HG02852 (cell line): ENCODE measurements around the gene MSH2.
A peak's percentile ranks its signal among the peaks of the same experiment; 100 is the strongest.

ENCODE experiments used
- ATAC-seq: cut with Tn5 transposase; IDR thresholded peaks from one replicate; pipeline ENCODE4 v1.9.1; 2021; ENCODE audit warnings: mild to moderate bottlenecking, moderate library complexity; ENCODE audit not compliant: unreplicated experiment

MSH2 gene

DNA sequence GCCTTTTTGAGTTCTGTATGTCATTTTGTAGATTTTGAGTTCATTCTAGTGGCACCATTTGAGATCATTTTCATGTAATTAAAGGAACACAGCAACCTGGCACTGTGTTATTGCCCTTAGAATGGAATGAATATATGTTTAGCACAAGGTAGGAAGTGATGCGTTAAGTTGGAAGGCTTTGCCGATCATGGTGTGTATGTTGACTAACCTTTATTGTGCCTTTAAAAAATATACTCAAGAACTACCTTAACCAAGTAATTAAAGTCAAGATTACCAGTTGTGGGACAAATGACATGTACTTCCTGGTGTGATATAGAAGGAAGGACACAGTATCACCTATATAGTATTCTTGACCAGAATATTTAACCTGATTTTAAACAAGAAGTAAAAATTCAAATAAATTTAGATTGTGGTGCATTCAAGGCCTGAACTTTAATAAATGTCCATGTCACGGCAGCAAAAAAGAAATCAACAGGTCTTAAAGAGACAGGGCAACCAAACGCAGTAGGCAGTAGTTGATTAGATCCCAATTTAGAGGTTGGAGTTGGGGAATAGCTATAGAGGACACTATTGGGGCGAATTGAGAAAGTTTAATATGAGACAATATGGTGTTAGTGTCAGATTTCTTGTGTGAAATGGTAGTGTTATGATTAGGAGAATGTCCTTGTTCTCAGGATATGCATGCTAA, 68.6 kb downstream of the MSH2 start:
- ATAC-seq = no peak

DNA sequence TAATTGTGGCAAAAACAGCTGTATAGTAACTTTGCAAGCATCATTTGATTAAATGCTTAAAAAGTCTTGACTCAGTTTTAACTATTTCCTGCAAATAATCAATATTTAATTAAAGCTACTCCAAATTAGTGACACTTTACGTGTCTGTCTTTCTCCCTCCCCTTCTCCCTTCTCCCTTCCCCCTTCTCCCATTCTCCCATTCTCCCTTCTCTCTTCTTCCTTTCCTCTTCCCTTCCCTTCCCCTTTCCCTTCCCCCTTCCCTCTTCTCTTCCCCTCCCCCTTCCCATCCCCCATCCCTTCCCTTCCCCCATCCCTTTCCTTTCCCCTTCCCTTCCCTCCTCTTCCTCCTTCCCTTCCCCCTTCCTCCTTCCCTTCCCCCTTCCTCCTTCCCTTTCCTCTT, 76.9 kb downstream of the MSH2 start:
- no peak for ATAC-seq

DNA sequence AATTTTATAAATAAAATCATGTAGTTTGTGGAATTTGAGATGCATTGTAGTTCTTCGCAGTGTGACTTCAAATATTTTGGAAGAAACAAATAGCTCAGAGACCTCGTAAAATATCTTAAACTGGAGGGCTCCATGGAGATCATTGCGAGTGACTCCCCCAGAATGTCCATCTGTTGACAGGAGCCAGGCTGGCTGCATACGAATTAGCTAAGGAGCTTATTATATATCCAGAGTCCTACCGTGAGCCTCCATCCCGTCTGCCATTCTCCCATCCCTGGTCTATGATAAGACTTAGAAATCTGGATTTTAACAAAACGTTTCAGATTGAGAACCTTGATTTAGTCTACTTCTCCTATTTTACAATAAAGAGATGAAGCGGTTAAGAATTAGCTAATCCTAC, 80.2 kb downstream of the MSH2 start:
- no peak for ATAC-seq

DNA sequence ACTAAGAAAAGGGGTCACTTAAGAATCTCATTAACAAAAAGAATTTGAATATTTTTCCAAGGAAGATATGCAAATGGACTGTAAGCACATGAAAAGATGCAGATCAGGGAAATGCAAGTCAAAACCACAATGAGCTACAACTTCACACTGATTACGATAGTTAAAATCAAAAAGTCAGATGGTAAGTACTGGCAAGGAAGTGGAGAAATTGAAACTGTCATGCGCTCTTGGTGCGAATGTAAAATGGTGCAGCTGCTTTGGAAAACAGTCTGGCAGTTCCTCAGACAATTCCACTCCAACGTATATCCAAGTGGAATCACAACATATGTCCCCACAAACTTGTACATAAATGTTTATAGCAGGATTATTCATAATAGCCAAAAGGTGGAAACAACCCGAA, 81.4 kb downstream of the MSH2 start:
- ATAC-seq = no peak

DNA sequence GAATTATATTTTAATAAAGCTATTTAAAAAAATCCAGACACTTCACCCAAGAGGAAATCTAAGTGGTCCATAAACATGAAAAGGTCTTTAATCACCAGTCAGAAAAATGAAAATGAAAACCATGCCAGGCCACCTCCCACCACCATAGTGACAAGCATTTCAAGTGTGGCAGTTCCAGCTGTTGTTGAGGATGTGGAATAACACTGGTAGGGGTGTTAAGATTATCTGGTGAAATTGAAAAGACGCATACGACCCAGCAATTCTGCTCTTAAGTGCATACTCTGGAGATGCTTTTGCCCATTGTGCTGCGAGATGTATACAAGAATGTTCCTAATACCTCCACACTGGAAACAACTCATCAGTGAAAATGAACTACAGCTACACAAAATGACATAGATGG, 82.2 kb downstream of the MSH2 start:
- no peak for ATAC-seq

DNA sequence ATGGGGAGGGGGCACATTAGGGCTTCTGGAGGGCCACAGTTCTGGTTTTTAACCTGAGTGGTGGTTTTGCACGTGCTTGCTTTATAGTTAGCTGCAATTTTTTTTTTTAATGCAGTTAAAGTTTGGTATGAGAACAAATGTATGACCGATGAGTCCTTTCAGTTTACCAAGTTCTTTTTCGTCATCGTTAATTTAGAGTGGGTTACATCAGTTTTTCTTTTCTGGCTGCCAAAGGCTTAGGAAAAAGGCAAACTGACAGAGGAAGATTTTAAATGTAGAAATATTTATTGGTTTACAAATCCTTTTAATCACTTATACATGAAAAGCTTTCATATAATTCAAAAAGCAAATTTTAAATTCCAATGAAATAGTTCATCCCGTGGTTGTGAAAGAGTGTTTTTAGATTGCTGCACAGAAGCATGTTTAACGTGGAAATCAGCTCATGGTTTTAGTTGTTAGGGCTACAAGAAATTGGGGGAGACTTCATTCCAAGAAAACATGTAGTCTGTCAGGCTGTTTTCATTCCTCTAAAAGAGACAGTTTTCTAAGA, 82.9 kb downstream of the MSH2 start:
- ATAC-seq = no peak

DNA sequence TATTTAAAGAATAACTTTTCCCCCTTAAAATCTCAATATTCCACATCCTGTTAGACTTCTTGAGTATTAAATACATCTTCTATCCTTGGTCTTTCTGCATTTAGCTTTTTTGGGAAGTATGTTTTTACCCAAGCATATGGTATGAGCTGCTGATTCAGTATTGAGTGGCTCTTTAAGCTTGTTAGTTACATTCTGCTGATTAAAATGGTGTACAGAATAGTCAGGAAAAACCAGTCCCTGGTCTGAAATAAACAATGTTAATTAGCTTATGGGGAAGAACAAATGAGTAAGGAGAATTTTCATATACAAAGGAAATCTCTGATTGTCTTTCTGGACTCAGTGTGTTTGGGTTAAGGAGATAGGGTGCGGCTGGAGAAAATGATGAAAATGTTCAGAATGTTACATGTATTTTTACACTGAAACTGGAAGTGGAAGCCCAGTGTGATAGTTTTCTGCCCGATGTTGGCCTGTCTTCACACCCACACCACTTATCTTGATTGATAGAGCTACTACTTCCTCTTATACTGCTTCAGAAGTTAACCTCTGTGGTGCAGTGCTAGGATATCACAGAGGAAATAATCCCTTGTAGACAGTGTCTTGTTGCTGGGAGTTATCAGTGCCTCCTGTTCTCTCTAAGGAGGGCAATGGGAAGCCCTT, 84.0 kb downstream of the MSH2 start:
- ATAC-seq = peak; percentile 89

DNA sequence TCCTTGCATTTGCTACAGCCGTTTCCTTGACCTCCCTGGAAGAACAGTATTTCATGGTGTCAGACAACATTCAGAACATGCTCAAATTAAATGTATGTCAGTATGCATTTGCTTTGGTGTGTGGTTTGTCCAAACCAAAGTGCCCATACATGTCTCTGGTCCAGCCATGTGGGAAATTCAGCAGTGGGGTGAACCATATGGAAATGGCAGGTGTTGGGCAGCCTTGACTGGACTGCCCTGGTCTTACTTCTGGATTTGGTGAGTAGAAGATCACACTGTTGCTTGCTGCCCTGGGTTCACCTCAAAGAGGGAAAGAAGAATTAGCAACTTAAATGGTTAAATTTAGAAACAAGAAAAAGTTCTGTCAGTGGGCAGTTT, 84.5 kb downstream of the MSH2 start:
- no peak for ATAC-seq

DNA sequence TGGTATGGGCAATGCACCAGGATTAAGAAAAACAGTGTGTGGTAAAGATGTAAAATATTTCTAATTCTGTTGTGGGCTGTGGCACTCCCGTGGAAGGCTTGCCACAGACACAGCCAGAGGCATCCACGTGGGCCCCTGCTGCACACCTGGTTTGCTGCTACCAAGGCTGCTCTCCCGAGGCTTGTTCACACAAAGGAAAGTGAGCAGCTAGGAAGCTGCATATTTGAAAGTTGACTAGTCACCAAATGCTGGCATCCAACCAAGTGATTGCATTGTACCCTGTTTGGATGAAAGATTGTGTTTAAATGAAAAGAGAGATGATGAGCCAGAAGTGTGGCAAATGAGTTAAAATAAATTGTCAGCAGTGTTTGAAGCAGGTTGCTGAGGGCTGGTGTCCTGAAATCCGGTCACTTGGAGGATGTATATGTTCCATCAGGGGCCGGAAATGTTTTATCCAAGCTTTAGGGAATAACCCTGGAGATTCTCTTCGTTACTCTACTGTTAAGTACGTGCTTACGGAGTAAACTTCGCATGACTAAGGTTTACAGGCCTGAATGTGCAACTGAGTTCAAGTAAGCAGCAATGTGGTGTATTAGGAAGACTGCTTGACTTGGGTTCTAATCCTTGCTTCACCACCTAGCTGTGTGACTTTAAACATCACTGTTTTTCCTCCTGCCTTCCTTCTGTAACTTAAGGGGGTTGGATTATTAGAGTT, 86.1 kb downstream of the MSH2 start:
- no peak for ATAC-seq

DNA sequence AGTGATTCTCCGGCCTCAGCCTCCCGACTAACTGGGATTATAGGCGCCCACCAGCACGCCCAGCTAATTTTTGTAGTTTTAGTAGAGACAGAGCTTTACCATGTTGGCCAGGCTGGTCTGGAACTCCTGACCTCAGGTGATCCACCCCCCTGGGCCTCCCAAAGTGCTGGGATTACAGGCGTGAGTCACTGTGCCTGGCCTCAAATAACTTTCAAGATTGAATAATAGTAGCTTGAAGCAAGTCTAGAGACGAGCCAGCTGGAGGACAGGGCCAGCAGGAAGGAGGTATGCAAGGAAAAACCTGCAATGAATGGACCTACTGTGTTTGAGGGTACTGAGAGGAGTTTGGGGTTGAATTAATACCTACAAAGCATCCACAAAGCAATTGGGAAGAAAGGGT, 87.5 kb downstream of the MSH2 start:
- ATAC-seq = no peak

DNA sequence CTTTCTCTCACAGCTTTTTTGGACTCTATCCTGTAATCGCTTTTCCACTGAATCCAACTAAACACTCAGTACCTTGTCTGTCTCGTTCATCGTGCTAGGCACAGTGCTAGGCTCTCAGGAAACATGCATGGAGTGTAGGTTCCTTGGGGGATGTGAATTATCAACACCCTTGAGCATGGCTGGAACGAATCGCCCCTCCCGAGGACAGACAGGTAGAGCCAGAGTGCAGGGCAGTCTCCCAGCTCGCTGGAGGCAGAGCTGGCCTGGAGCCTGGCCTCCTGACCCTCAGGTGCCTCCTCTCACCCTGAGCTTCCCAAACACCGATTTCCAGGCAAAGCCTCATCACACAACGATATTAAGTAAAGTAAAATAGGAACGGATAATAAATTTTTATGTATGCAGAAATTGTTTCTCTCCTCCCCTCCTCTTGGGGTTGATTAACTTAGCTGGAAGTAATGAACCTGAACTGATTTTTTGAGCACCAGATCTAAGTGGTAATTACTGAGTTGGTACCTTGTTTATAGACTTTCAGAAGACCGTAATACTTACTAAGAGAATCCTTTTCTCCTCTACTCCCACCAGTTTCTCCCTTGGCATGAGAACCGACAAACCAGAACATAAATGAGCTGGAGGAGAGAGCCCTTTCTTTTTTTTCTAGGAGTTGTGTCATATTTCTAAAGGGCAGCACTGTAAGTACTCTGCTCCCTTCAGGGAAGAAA, 90.5 kb downstream of the MSH2 start:
- no peak for ATAC-seq

DNA sequence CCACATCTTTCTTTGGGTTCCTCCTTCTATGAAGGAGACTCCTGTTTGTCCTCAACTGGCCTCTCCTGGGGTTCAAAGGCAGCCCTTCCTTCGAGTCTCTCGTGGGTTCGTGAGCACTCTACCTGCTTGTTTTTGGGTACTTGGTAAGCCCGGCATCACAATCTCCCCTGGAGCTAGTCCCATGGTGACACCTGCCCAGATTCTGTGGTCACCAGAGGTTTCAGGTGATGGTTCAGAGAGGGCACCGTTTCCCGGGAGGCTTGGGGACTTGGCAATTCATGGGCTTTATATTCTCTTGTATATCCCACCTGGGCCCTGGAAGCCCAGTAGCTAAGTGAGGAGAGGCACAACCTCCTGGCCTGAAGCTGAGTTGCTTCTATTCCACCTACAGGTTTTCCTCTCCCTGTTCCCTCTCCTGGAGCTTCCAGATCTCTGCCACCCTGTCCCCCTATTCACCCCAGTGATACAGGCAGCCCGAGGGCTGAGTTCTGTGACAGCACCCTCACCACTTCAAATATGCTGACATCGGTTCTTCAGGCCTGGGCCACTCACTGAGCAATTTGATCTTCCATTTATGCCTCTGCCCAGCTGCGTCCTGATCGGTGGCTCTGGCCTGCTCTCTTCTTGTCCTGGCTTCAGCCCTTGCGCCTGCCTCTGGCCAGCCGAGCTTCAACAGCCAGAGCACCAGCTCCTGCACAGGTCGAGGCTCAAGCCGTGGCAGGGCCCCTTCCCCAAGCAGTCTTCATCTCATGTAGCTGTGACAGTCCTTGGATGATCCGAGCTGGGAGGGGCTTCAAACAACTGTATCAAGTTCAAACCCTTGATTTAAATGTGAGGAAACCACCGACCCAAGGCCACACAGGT, 91.5 kb downstream of the MSH2 start:
- ATAC-seq = no peak

DNA sequence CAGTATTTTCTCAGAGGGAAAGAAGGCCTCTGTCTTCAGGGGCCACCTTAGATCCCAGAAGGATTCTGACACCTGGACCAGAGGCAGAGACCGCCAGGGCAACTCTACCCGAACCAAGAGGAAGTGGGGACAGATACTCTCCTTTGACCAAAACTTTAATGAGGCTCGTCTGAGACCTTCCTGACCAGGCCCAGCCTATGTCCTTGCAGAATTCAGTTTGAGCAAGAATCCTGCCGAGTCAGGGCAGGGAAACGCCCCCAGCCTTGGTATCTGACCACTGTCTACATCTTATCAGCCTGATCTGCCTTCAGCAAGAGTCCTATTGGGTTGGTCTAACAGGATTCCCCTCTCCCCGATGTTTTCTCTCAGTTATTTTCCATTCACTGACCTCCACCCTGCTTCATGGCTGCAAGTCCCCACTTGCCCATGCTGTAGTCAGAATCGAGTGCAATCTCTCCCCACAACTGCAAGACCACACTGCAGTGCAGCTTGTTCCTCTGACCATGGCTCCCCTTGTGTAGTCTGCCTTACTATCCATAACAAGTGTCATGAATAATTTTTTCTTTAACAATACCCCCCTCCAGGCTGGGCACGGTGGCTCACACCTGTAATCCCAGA, 95.0 kb downstream of the MSH2 start:
- no peak for ATAC-seq

DNA sequence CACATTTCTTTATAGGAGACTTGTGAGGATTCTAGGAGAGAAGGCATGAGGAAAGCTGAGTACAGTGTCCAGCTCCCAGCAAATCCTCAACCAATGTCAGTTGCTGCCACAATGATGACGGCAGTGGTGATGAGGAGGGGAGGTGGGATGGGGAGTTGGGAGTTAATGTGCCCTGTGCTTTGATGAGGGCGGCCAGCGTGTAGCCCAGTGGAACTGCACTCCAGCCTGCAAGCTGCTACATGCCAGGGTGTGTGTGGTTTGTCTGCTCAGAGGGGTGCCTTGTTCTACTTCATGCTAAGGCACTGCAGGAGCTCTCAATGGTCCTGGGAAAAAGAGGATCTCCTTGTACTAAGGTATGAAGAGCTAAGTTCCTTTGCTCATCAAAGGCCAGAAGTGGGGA, 96.1 kb downstream of the MSH2 start:
- ATAC-seq = no peak

DNA sequence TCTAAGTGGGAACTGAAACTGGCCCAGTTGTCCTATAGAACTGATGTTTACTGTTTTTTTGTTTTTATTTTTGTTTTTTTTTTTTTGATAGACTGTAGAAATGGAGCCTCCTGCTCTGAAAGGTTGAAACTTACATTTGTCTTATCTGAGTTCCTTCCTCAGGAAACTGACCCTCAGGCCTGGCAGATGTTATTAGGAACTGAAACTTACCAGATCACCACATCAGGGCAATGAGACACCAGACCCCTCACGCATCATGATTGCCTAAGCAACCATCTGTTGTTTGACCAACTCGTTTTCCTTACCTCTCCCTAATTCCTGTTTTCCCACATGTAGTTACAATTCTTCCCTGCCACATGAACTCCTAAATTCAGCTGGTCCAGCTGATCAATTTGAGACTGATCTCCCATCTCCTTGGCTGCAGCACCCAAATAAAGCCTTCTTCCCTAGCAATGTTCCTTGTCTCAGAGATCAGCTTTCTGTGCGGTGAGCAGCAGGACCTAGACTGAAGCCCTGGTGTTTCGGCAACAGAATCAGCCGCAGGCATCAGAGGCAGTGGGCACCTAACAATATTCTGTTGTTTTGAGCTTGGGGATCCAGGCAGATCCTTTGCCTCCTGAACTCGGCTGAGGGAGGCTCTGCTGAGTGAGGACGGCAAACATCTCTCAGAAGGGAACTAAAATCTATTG, 96.8 kb downstream of the MSH2 start:
- no peak for ATAC-seq

DNA sequence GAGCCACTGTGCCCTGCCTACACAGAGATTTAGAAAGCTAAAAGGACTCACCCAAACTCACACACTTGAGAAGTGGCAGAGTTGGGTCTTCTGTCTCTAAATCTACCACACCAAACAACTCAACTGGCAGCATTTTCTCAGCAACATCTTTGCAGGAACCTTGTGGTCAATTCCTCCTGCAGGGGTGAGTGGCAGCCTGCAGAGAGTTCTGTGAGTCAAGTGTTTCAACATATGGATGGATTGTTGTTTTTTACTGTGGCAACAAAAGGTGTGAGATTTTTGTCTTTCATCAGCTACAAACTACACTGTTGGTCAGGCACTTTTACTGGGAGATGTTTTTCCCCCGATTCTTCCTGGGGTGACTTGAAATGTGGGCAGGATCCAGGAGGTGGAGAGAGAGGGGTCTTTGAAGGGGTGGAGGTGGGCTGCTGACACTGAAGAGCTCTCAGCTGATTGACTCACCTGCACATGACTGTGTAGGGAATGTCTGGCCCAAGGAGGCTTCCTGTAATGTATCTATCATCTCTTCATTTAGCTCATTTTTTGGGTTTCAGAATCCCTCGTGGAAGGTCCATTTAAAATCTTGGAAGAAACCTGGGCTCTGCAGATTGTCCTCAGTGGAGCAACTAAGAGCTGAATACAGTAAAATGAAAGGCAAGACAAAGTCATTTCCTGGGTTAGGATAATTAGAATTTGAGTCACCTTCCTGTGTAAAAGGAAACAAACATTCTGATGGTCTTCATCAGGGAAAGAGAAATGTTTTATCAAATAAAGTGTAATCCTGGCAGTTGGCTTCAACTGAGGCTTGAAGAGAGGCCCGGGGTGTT, 98.6 kb downstream of the MSH2 start:
- no peak for ATAC-seq

DNA sequence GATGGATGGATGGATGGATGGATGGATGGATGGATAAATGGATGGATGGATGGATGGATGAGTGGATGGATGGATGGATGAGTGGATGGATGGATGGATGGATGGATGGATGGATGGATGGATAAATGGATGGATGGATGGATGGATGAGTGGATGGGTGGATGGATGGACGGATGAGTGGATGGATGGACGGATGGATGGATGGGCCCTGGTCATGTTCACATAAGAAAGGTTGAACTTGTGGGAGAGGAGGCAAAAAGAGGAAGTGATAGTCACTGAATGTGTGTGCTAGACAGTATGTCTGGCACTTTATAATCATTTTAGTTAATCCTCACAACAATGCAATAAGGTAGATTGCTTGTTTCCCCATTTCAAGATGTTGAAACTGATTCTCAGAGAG, 99.5 kb downstream of the MSH2 start:
- peak; percentile 70 for ATAC-seq

DNA sequence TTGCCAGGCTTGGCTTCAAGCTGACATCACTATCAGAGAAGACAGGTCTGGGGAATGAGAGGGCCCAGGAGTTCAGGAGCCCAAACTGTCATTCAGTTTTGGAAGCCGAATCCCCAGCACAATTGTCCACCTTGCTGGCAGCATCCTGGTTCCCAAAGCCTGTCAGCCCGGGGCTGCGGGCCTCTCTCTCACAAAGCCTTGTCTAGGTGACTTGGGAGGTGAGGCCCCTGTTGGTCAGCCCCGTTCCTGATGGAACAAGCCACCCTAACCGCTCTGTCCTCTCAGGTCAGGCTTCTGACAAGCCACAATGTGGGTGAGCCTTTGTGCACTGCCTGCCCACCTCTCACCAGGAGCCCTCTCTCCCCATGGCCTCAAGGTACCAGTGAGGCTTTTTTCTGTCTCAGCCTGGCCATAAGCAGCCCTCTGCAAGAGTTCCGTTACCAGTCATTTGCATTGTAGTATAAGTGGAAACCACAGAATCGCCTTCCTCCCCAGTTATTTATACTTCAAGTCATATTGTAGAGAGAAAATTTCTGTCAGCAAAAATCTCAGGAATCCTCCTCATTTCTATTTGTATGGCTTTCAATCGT, 100.6 kb downstream of the MSH2 start:
- peak; percentile 85 for ATAC-seq
